MM.1S (cell line): Measurements from ENCODE around the gene KCNJ5.

ENCODE experiments used
- EZH2 ChIP-seq: fragments of 300-600 bp; sonication (generic); optimal IDR thresholded peaks from 2 replicates; pipeline ENCODE3; 2017; ENCODE audit warnings: low read depth, mild to moderate bottlenecking, antibody characterized with exemption, low read length, mixed read lengths
- EZH2phosphoT487 ChIP-seq: fragments of 300-600 bp; sonication (generic); IDR thresholded peaks from 2 replicates; pipeline ENCODE4 v1.6.1; 2018; ENCODE audit warnings: antibody characterized with exemption, low read length
- TF ChIP-seq, protein P1 (sequence below): fragments of 300-600 bp; sonication (generic); IDR thresholded peaks from 2 replicates; pipeline ENCODE4 v1.5.1; 2016; ENCODE audit warnings: antibody characterized with exemption, low read length, mixed read lengths

DNA sequence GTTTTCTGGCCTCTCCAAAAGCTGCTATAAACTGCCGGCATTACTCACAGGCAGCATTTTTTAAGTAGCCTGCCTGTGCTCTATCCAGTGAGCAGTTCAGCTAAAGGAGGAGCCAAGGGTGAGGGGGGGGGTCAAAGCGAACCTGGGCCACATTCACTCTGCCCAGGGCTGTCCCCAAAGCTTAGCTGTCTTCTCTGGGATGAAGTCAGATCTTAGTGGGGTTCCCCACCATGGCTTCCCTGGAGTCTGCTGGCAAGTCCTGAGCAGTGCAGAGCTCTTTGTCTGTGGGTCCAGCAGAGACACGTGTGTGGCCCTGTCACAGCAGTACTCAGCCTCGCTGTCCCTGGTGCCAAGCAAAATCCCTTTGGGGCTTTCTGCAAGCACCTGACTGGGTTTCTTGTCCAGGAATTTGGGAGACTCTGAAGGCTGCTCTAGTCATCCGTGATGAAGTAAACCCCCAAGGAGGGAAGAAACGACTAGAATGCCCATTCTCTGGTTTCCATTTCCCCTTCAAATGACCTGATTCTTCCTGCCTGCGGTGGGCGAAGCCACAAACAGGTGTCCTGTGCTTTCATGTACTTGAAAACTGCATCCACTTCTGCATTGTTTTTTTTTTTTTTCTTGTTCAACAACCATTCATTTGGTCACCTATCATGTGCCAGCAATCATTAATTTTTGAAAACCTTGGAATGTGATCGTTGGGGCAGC, 2.6 kb downstream of the KCNJ5 start:
- TF ChIP-seq, protein P1, sequence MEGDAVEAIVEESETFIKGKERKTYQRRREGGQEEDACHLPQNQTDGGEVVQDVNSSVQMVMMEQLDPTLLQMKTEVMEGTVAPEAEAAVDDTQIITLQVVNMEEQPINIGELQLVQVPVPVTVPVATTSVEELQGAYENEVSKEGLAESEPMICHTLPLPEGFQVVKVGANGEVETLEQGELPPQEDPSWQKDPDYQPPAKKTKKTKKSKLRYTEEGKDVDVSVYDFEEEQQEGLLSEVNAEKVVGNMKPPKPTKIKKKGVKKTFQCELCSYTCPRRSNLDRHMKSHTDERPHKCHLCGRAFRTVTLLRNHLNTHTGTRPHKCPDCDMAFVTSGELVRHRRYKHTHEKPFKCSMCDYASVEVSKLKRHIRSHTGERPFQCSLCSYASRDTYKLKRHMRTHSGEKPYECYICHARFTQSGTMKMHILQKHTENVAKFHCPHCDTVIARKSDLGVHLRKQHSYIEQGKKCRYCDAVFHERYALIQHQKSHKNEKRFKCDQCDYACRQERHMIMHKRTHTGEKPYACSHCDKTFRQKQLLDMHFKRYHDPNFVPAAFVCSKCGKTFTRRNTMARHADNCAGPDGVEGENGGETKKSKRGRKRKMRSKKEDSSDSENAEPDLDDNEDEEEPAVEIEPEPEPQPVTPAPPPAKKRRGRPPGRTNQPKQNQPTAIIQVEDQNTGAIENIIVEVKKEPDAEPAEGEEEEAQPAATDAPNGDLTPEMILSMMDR: no peak
- TF ChIP-seq EZH2 (no peak), EZH2phosphoT487 (no peak)
